HEK293 (cell line): ENCODE results near the gene PHACTR3.
A peak's percentile ranks its signal among the peaks of the same experiment; 100 is the strongest.

Experiments
- CTCF ChIA-PET: fragments of 350-600 bp; formaldehyde crosslinking; extraction: SDS; loops from one replicate; lab custom pipeline; 2021; ENCODE audit warnings: antibody characterized with exemption; lab: Yijun Ruan, JAX
- POLR2A ChIA-PET: fragments of 300-600 bp; formaldehyde crosslinking; extraction: SDS; loops from one replicate; lab custom pipeline; 2020; ENCODE audit warnings: antibody characterized with exemption, inconsistent platforms; lab: Yijun Ruan, JAX
- H3K27ac ChIP-seq: fragments of 200-500 bp; sonication (Bioruptor generic); 2 replicates; pipeline ENCODE4 v1.5.1; 2014; ENCODE audit warnings: low read depth, low read length, control low read depth, inconsistent platforms; ENCODE audit errors: extremely low read depth
- H3K36me3 ChIP-seq, 2 experiments: fragments of 200-500 bp in 1 of 2; sonication (Bioruptor generic) in 1 of 2; 1 replicate in 1 of 2; 2 replicates in 1 of 2; pipeline ENCODE4 v1.5.1; 2014 to 2017; ENCODE audit warnings: inconsistent platforms in 2 of 2, low read length in 2 of 2; ENCODE audit not compliant: control insufficient read depth in 2 of 2, insufficient read depth in 1 of 2
- H3K4me1 ChIP-seq: fragments of 200-500 bp; sonication (Bioruptor generic); 2 replicates; pipeline ENCODE4 v1.5.1; 2014; ENCODE audit warnings: mild to moderate bottlenecking, low read length, inconsistent platforms; ENCODE audit not compliant: control insufficient read depth, insufficient read depth
- H3K4me3 ChIP-seq: 2 replicates; pipeline ENCODE4 v1.5.1; 2011; ENCODE audit warnings: low read depth, mild to moderate bottlenecking, control low read depth, low read length, moderate library complexity
- H3K9me3 ChIP-seq: fragments of 200-500 bp; sonication (Bioruptor generic); 2 replicates; pipeline ENCODE4 v1.5.1; 2014; ENCODE audit warnings: low read depth, low read length, inconsistent platforms; ENCODE audit not compliant: control insufficient read depth, insufficient read depth
- GLIS1 ChIP-seq: fragments of 450-650 bp; formaldehyde crosslinking; IDR thresholded peaks from 2 replicates; pipeline ENCODE4 v1.5.1; 2016; ENCODE audit warnings: missing biosample characterization, missing genetic modification characterization
- PBX3 ChIP-seq: sonication (generic); formaldehyde crosslinking; IDR thresholded peaks from 2 replicates; pipeline ENCODE4 v1.8.1; 2022; ENCODE audit warnings: mild to moderate bottlenecking, moderate library complexity, missing genetic modification reagents
- TCF7L2 ChIP-seq: IDR thresholded peaks from 2 replicates; pipeline ENCODE4 v1.6.1; 2011; ENCODE audit warnings: low read depth, mild to moderate bottlenecking, inconsistent platforms, low read length, moderate library complexity, borderline replicate concordance
- ZBTB1 ChIP-seq: fragments of 450-650 bp; formaldehyde crosslinking; IDR thresholded peaks from 2 replicates; pipeline ENCODE4 v1.5.1; 2016; ENCODE audit warnings: missing biosample characterization, missing genetic modification characterization
- ZBTB10 ChIP-seq: fragments of 450-650 bp; formaldehyde crosslinking; IDR thresholded peaks from 2 replicates; pipeline ENCODE4 v1.5.1; 2016; ENCODE audit warnings: missing biosample characterization, missing genetic modification characterization
- ZBTB44 ChIP-seq: fragments of 450-650 bp; IDR thresholded peaks from 2 replicates; pipeline ENCODE4 v1.5.1; 2018; ENCODE audit warnings: missing biosample characterization, mild to moderate bottlenecking, missing genetic modification characterization
- ZEB2 ChIP-seq: fragments of 450-650 bp; formaldehyde crosslinking; IDR thresholded peaks from 2 replicates; pipeline ENCODE4 v1.5.1; 2016; ENCODE audit warnings: missing biosample characterization, missing genetic modification characterization
- ZFP3 ChIP-seq: fragments of 450-650 bp; formaldehyde crosslinking; IDR thresholded peaks from 2 replicates; pipeline ENCODE4 v1.5.1; 2016; ENCODE audit warnings: low read depth, missing biosample characterization, missing genetic modification characterization
- ZNF146 ChIP-seq: fragments of 450-650 bp; formaldehyde crosslinking; IDR thresholded peaks from 2 replicates; pipeline ENCODE4 v1.5.1; 2016; ENCODE audit warnings: missing biosample characterization, missing genetic modification characterization
- ZNF155 ChIP-seq: fragments of 450-650 bp; formaldehyde crosslinking; IDR thresholded peaks from 2 replicates; pipeline ENCODE4 v1.5.1; 2016; ENCODE audit warnings: missing biosample characterization, missing genetic modification characterization
- ZNF2 ChIP-seq: fragments of 450-650 bp; formaldehyde crosslinking; IDR thresholded peaks from 2 replicates; pipeline ENCODE4 v1.5.1; 2016; ENCODE audit warnings: missing biosample characterization, missing genetic modification characterization
- ZNF274 ChIP-seq, 2 experiments: fragments of 200-500 bp in 1 of 2; fragments of 450-650 bp in 1 of 2; sonication (Bioruptor generic) in 1 of 2; formaldehyde crosslinking in 1 of 2; IDR thresholded peaks; 2 replicates each; pipeline versions ENCODE4 v1.5.1 to v1.6.1; 2014 to 2016; ENCODE audit warnings: borderline replicate concordance in 1 of 2, inconsistent platforms in 1 of 2, low read length in 1 of 2, missing biosample characterization in 1 of 2, missing genetic modification characterization in 1 of 2
- ZNF280C ChIP-seq: fragments of 450-650 bp; formaldehyde crosslinking; IDR thresholded peaks from 2 replicates; pipeline ENCODE4 v1.5.1; 2016; ENCODE audit warnings: missing biosample characterization, missing genetic modification characterization
- ZNF350 ChIP-seq: fragments of 450-650 bp; formaldehyde crosslinking; IDR thresholded peaks from 2 replicates; pipeline ENCODE4 v1.5.0; 2017; ENCODE audit warnings: missing biosample characterization, mild to moderate bottlenecking, missing genetic modification characterization
- ZNF544 ChIP-seq: fragments of 450-650 bp; formaldehyde crosslinking; IDR thresholded peaks from 2 replicates; pipeline ENCODE4 v1.5.0; 2017; ENCODE audit warnings: missing biosample characterization, missing genetic modification characterization
- ZNF658 ChIP-seq: fragments of 450-650 bp; formaldehyde crosslinking; IDR thresholded peaks from 2 replicates; pipeline ENCODE4; 2016; ENCODE audit warnings: missing biosample characterization, missing genetic modification characterization
- ZNF777 ChIP-seq: fragments of 450-650 bp; formaldehyde crosslinking; IDR thresholded peaks from 2 replicates; pipeline ENCODE4 v1.5.1; 2017; ENCODE audit warnings: missing biosample characterization, missing genetic modification characterization, borderline replicate concordance

Gene PHACTR3

DNA sequence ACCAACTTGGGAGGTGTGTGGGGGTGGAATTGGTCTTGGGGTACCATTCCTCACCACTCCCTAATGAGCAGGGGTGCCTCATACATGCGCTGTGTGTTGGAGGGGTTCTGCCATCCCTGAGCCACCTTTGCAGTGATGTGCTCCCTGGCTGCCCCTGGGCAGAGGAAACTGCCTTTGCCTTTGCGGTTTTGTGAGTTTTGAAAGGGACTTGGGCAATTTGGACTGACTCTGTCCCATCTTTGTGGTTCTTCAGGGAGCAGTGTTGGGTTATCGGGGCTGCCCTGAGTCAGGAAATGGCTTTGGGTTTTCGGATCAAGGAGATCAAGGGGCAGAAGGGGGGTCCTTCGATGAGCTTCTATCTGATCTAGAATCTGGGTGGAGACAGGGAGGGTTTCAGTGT lies 3.9 kb upstream of the PHACTR3 start:
- TF ChIP-seq ZNF544 (tag by site-specific recombination) (no peak), ZNF658 (tag by site-specific recombination) (no peak)
- H3K27ac ChIP-seq: no peak overlapping the region
- no peaks in the 10 kb centered on the region for H3K9me3 ChIP-seq
- ChIA-PET CTCF (interaction anchor here (0.7 to 2.5 kb wide), 5 partner anchors 8 to 357 kb away, joined by 3 to 10 read pairs (median 3); partner anchors contain the start of gene CDH26), POLR2A (no interaction called here)
- H3K4me1 ChIP-seq: no peaks in the 10 kb centered on the region
- no peaks in the 10 kb centered on the region for H3K36me3 ChIP-seq
- H3K4me3 ChIP-seq: no peak overlapping the region

DNA sequence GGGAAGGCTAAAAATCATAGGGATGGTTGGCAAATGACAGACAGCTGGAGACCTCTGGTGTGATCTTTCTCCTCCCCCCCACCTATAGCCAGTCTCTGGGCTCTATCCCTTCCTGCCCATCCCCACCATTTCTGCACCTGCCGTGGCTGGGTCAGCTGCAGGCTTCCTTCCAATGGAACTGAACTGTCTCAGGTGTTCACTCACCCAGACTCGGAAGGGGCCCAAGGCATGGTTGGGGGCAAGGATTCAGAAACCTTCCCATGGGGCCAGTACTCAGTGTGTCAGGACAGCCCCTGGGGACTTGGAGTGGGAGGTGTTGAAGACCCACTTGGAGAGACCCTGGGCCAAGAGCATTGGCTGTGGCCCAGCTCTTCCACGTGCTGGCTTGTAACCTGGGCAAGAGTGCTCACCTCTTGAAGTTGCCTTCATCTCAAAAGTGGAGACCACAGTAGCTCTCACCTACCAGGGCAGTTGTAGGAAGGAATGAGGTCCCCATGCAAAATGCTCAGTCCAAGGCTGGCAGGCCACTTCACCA lies 1.7 kb upstream of the PHACTR3 start:
- H3K27ac ChIP-seq: no peak overlapping the region
- H3K9me3 ChIP-seq: no peaks in the 10 kb centered on the region
- H3K4me3 ChIP-seq: no peak overlapping the region
- no peaks in the 10 kb centered on the region for H3K36me3 ChIP-seq
- ChIA-PET CTCF (interaction anchor here (0.7 to 2.5 kb wide), 3 partner anchors 32 to 148 kb away, joined by 3 to 10 read pairs (median 4); no protein-coding TSS in a partner anchor), POLR2A (no interaction called here)
- TF ChIP-seq GLIS1 (tag by site-specific recombination) (peak; percentile 30; the same call in 1 of the 2 replicates), ZBTB44 (no peak)
- no peaks in the 10 kb centered on the region for H3K4me1 ChIP-seq

GRCh38 chr20:59603176-59603575 lies 1.2 kb upstream of the PHACTR3 start:
- TF ChIP-seq ZNF777 (tag by site-specific recombination) (no peak), TCF7L2 (no peak), ZNF155 (tag by site-specific recombination) (no peak), ZFP3 (tag by site-specific recombination) (no peak), ZNF350 (tag by site-specific recombination) (no peak), ZNF146 (tag by site-specific recombination) (no peak), ZNF274 (IDR thresholded peaks at IDR 0.05; ENCODE audit: low read length) (no peak), ZNF274 (tag by site-specific recombination; IDR thresholded peaks at IDR 0.05; ENCODE audit: borderline replicate concordance) (no peak), ZNF2 (tag by site-specific recombination) (no peak), GLIS1 (tag by site-specific recombination) (no peak), PBX3 (CRISPR knock-in tag) (no peak), ZEB2 (no peak), ZNF280C (tag by site-specific recombination) (no peak), ZBTB10 (no peak), ZBTB1 (tag by site-specific recombination) (no peak)
- TF ChIP-seq, all 188 proteins: peak for 0
- Histone ChIP-seq H3K36me3 (no peaks in the 10 kb centered on the region), H3K27ac (no peak overlapping the region), H3K4me1 (no peaks in the 10 kb centered on the region), H3K9me3 (no peaks in the 10 kb centered on the region), H3K4me3 (no peak overlapping the region)
- ChIA-PET CTCF (no interaction called here), POLR2A (no interaction called here)
